Psoas muscle (tissue), 8 donors: ENCODE data around the gene GP1BA. TPM values are rescaled to one million over a fixed set of nuclear protein-coding genes. Genes with fewer than 3 reads are reported as not detected.
A peak's percentile ranks its signal among the peaks of the same experiment; 100 is the strongest.
"Not testable (repeated sequence)": the region's sequence is repeated elsewhere in the genome, so short reads cannot be mapped to it uniquely, and the experiment has no call there.

Experiments
- ATAC-seq, 4 donors: fragments of 200-7000 bp; cut with Tn5 transposase; one replicate each; pipeline ENCODE4 v1.9.1; 2020; ENCODE audit warnings: moderate library complexity in 3 of 4, mild to moderate bottlenecking in 2 of 4
- DNase-seq, 2 donors: peaks; one replicate each; pipeline ENCODE4 v3.0.0-alpha.2; 2020
- H3K27ac ChIP-seq: fragments of 200-600 bp; one replicate; pipeline ENCODE4 v1.8.0; 2022
- H3K27me3 ChIP-seq, 3 donors: fragments of 200-600 bp in 1 of 3; one replicate each; pipeline versions ENCODE4 v1.6.1 to v1.8.0; 2013 to 2022; ENCODE audit warnings: low read length in 2 of 3, mild to moderate bottlenecking in 2 of 3, moderate library complexity in 1 of 3; ENCODE audit not compliant: insufficient read depth in 3 of 3
- H3K36me3 ChIP-seq, 2 donors: fragments of 200-600 bp in 1 of 2; one replicate each; pipeline versions ENCODE4 v1.6.1 to v1.8.0; 2013 to 2022; ENCODE audit warnings: low read depth in 1 of 2, mild to moderate bottlenecking in 1 of 2, moderate library complexity in 1 of 2; ENCODE audit not compliant: insufficient read depth in 1 of 2
- H3K4me1 ChIP-seq: fragments of 200-600 bp; one replicate; pipeline ENCODE4 v1.8.0; 2022
- H3K4me3 ChIP-seq: fragments of 200-600 bp; one replicate; pipeline ENCODE4 v1.8.0; 2022; ENCODE audit warnings: mild to moderate bottlenecking
- H3K9me3 ChIP-seq: fragments of 200-600 bp; one replicate; pipeline ENCODE4 v1.8.0; 2022
- WGBS, 3 donors: extraction: QIAGEN DNeasy Blood & Tissue Kit; methylation state at CpG; one replicate each; pipeline versions ENCODE4 v1.1.6 to v1.1.7; 2013; 5-methylcytosine and 5-hydroxymethylcytosine counted together
- intact Hi-C, 2 donors: fragments of 100-400 bp; cut with DNase I; formaldehyde crosslinking; loops; one replicate each; pipeline versions ENCODE4 v1.11.0 to v1.14.2; 2022
- polyA plus RNA-seq, 3 donors: library from polyadenylated mRNA; stranded (reverse); fragments of 200-250 nt; gene quantifications; one replicate each; pipeline ENCODE4 v1.2.3, GENCODE V29; 2013
- total RNA-seq, 4 donors: library from RNA; stranded (reverse); fragmentation: NEBNext Ultra II Directional in 2 of 4; extraction: Animal tissue kit (Norgen Biotek cat#: 25700) in 2 of 4; gene quantifications; one replicate each; pipeline versions ENCODE4 v1.2.1 to v1.2.4, GENCODE V29; 2021 to 2023
- TF ChIP-seq, protein P1 (sequence below): fragments of 200-600 bp; IDR thresholded peaks from one replicate; pipeline ENCODE4 v1.8.0; 2022; ENCODE audit warnings: antibody characterized with exemption
- donor health status: healthy with polysubstance abuse.
- donor health status: DM: no; HTN: no; CAD: no; lungs with moderate emphysema.
- donor health status: Bipolar disorder and iron deficiency.
- donor health status: healthy.
- donor health status: DM: yes; HTN: yes; CAD: no.
- donor health status: DM: no; HTN: no; CAD: no.
- donor health status: DM: no; HTN: no; CAD: no.
- donor health status: DM: yes; HTN: yes; CAD: no.

GP1BA gene
- total and polyA plus RNA-seq, 7 donors: 0.04 to 0.10 (median 0.05) TPM; not detected in 4

DNA sequence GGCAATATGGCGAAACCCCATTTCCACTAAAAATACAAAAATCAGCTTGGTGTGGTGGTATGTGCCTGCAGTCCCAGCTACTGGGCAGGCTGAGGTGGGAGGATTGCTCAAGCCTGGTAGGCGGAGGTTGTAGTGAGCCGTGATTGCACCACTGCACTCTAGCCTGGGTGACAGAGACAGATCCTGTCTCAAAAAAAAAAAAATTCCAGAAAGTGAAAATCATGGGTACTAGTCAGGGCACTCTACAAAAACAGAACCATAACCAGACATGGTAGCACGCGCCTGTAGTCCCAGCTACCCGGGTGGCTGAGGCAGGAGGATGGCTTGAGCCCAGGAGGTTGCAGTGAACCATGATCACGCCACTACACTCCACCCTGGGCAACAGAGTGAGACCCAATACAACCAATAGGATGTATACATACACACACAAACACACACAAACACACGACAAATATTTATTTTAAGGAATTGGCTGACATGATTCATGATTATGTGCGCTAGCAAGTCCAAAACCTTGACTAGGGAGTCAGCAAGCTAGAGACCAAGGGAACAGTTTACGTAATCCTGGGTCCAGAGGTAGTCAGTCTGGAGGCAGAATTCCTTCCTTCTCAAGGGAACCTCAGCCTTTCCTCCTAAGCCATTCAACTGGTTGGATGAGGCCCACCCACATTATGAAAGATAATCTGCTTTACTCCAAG, 11.6 kb upstream of the GP1BA start:
- ATAC-seq: peak in 1 of 4 donors; percentile 38
- WGBS, 3 donors: 81 to 84% (median 83%) methylated on average over 10 of the region's 10 CpGs
- no peak for DNase-seq

DNA sequence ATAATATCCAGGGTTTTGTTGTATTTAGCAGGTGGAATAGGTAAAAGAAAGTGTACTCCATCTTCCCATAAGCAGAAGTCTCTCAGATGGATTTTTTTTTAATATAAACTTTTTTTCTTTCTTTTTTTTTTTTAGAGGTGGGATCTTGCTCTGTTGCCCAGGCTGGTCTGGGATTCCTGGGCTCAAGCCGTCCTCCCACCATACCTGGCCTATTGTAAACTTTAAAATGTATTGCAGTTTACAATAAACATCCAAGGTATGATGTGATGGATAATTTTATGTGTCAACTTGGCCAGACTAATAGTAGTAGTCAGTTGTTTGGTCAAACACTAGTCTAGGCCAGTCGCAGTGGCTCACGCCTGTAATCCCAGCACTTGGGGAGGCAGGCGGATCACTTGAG, 10.8 kb upstream of the GP1BA start:
- Histone ChIP-seq H3K36me3 (no peaks in the 10 kb centered on the region), H3K4me3 (no peak overlapping the region), H3K4me1 (no peaks in the 10 kb centered on the region), H3K27ac (no peak overlapping the region), H3K9me3 (no peaks in the 10 kb centered on the region), H3K27me3 (no peaks in the 10 kb centered on the region)
- DNase-seq (no peak), ATAC-seq (no peak)
- TF ChIP-seq, protein P1, sequence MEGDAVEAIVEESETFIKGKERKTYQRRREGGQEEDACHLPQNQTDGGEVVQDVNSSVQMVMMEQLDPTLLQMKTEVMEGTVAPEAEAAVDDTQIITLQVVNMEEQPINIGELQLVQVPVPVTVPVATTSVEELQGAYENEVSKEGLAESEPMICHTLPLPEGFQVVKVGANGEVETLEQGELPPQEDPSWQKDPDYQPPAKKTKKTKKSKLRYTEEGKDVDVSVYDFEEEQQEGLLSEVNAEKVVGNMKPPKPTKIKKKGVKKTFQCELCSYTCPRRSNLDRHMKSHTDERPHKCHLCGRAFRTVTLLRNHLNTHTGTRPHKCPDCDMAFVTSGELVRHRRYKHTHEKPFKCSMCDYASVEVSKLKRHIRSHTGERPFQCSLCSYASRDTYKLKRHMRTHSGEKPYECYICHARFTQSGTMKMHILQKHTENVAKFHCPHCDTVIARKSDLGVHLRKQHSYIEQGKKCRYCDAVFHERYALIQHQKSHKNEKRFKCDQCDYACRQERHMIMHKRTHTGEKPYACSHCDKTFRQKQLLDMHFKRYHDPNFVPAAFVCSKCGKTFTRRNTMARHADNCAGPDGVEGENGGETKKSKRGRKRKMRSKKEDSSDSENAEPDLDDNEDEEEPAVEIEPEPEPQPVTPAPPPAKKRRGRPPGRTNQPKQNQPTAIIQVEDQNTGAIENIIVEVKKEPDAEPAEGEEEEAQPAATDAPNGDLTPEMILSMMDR: no peak
- intact Hi-C loops: no loop called here
- WGBS, 3 donors: 89 to 92% (median 91%) methylated on average over 4 of the region's 4 CpGs

More for the DNA sequence above, 11.6 kb upstream of the GP1BA start:
- TF ChIP-seq, protein P1: no peak
- Histone ChIP-seq H3K36me3 (no peaks in the 10 kb centered on the region), H3K27me3 (no peaks in the 10 kb centered on the region), H3K4me1 (no peaks in the 10 kb centered on the region), H3K9me3 (no peaks in the 10 kb centered on the region), H3K4me3 (no peak overlapping the region), H3K27ac (no peak overlapping the region)
- intact Hi-C loops: no loop called here

DNA sequence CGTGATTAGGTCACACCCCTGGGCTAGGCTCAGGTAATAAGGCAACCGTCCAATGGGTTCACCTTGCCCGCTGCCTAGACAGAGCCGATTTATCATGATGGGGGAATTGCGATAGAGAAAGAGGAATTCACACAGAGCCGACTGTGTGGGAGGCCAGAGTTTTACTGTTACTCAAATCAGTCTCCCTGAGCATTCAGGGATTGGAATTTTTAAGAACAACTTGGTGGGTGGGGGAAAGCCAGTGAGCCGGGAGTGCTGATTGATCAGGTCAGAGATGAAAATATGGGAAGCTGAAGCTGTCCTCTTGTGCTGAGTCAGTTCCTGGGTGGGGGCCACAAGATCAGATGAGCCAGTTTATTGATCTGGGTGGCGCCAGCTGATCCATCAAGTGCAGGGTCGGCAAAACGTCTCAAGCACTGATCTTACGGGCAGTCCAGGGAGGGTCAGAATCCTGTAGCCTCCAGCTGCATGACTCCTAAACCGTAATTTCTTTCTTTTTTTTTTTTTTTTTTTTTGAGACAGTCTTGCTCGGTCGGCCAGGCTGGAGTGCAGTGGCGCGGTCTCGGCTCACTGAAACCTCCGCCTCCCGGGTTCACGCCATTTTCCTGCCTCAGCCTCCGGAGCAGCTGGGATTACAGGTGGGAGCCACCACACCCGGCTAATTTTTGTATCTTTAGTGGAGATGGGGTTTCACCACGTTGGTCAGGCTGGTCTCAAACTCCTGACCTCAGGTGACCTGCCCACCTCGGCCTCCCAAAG, 5.3 kb upstream of the GP1BA start:
- intact Hi-C loops, H3K27ac ChIP-seq, DNase-seq, H3K9me3 ChIP-seq, ATAC-seq, H3K4me3 ChIP-seq, H3K27me3 ChIP-seq, H3K4me1 ChIP-seq: not testable (repeated sequence)
- WGBS, 3 donors: 82 to 86% (median 85%) methylated on average over 23 to 24 of the region's 24 CpGs
- H3K36me3 ChIP-seq: peaks cover 0 to 19% of the 10 kb centered on the region in 2 donors

DNA sequence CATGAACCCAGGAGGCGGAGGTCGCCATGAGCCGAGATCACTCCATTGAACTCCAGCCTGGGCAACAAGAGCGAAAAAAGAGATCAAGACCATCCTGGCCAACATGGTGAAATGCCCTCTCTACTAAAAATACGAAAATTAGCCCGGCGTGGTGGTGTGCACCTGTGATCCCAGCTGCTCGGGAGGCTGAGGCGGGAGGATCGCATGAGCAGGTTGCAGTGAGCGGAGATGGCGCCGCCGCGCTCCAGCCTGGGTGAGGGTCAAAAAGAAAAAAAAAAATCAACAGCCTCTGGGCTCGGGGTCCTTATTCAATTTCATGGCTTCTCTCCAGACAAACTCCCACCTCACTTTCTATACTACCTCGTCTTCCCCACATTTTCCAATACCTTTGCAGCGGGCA, 3.2 kb upstream of the GP1BA start:
- H3K27ac ChIP-seq: no peak overlapping the region
- DNase-seq: no peak
- intact Hi-C loops: no loop called here
- H3K4me3 ChIP-seq: no peak overlapping the region
- no peaks in the 10 kb centered on the region for H3K9me3 ChIP-seq
- TF ChIP-seq, protein P1: no peak
- no peak for ATAC-seq
- H3K4me1 ChIP-seq: no peaks in the 10 kb centered on the region
- 94 to 98% (median 96%) methylated on average over 18 of the region's 18 CpGs for WGBS, 3 donors
- peaks cover 0 to 19% of the 10 kb centered on the region in 2 donors for H3K36me3 ChIP-seq
- H3K27me3 ChIP-seq: no peaks in the 10 kb centered on the region

DNA sequence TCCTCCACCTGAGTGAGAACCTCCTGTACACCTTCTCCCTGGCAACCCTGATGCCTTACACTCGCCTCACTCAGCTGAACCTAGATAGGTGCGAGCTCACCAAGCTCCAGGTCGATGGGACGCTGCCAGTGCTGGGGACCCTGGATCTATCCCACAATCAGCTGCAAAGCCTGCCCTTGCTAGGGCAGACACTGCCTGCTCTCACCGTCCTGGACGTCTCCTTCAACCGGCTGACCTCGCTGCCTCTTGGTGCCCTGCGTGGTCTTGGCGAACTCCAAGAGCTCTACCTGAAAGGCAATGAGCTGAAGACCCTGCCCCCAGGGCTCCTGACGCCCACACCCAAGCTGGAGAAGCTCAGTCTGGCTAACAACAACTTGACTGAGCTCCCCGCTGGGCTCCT, 679 bp downstream of the GP1BA start:
- intact Hi-C loops: no loop called here
- WGBS, 3 donors: 92 to 93% (median 93%) methylated on average over 12 of the region's 12 CpGs
- DNase-seq (peak in 1 of 2 donors; percentile 42), ATAC-seq (no peak)
- H3K4me1 ChIP-seq: peaks cover 24% of the 10 kb centered on the region
- TF ChIP-seq, protein P1: no peak
- H3K27ac ChIP-seq: no peak overlapping the region
- H3K27me3 ChIP-seq: no peaks in the 10 kb centered on the region
- no peak overlapping the region for H3K4me3 ChIP-seq
- no peaks in the 10 kb centered on the region for H3K9me3 ChIP-seq
- H3K36me3 ChIP-seq: peaks cover 0 to 41% of the 10 kb centered on the region in 2 donors
